Activated CD4-positive, alpha-beta T cell treated with anti-CD3 and anti-CD28 coated beads, Interleukin-2, amount 10 ng/mL, durations not matched to agents 7 days and 5 days (primary cell): ENCODE measurements around the gene CHKA. TPM values are rescaled to one million over a fixed set of nuclear protein-coding genes. Genes with fewer than 3 reads are reported as not detected.

ENCODE experiments used
- CTCF ChIA-PET: fragments of 350-600 bp; sonication (Branson Sonifier 250); formaldehyde crosslinking; loops from one replicate; lab custom pipeline; 2021; ENCODE audit warnings: antibody characterized with exemption; lab: Charles Lee
- POLR2A ChIA-PET: fragments of 350-600 bp; sonication (Branson Sonifier 250); formaldehyde crosslinking; loops from one replicate; lab custom pipeline; 2021; ENCODE audit warnings: antibody characterized with exemption; lab: Charles Lee
- DNase-seq: peaks from one replicate; pipeline ENCODE4 v3.0.0-alpha.2; 2020
- H3K27ac Mint-ChIP-seq: one replicate; pipeline ENCODE4 v1.8.0; 2021; ENCODE audit warnings: mild to moderate bottlenecking, moderate library complexity, mixed read lengths
- H3K27me3 Mint-ChIP-seq: one replicate; pipeline ENCODE4 v1.8.0; 2021; ENCODE audit warnings: mixed read lengths
- H3K36me3 Mint-ChIP-seq: one replicate; pipeline ENCODE4 v1.8.0; 2021; ENCODE audit warnings: low read depth, mixed read lengths
- H3K4me1 Mint-ChIP-seq: one replicate; pipeline ENCODE4 v1.8.0; 2021; ENCODE audit warnings: mixed read lengths
- H3K4me3 Mint-ChIP-seq: one replicate; pipeline ENCODE4 v1.8.0; 2021; ENCODE audit warnings: mild to moderate bottlenecking, moderate library complexity, mixed read lengths
- H3K9me3 Mint-ChIP-seq: one replicate; pipeline ENCODE4 v1.8.0; 2021; ENCODE audit warnings: mixed read lengths
- total RNA-seq, 2 experiments: library from RNA; stranded (reverse); gene quantifications; one replicate each; pipeline ENCODE4 v1.2.3, GENCODE V29; 2021

Gene CHKA
- total RNA-seq, 2 experiments from 2014 or later = 4.5 to 6.3 TPM

DNA sequence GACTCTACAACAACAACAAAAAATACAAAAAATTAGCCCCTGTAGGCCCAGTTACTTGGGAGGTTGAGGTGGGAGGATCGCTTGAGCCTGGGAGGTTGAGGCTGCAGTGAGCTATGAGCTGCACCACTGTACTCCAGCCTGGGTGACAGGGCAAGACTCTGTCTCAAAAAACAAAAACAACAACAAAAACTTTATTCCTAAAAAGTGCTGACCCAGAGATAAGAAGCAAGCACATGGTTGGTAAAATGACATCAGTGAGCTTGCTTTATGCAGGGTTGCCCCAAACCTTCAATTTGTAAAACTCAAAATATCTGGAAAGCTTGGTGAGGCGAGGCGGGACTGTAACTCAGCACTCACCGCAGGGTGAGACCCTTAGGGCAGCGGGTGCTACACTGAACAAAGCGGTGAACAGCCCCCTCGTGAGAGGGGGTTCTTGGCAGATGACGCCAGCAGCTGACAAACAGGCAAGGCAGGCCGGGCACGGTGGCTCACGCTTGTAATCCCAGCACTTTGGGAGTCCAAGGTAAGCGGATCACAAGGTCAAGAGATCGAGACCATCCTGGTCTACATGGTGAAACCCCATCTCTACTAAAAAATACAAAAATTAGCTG is 85.8 kb downstream of the CHKA start:
- peaks cover 10% of the 10 kb centered on the region for H3K36me3 Mint-ChIP-seq

GRCh38 chr11:68033708-68034045 is 87.5 kb downstream of the CHKA start:
- Mint-ChIP-seq H3K27me3 (no peaks in the 10 kb centered on the region), H3K4me3 (no peak overlapping the region), H3K9me3 (no peaks in the 10 kb centered on the region), H3K4me1 (peaks cover 47% of the 10 kb centered on the region), H3K27ac (no peak overlapping the region), H3K36me3 (peaks cover 9% of the 10 kb centered on the region)
- ChIA-PET CTCF (no interaction called here), POLR2A (no interaction called here)
- no peak for DNase-seq

More for the DNA sequence above, 85.8 kb downstream of the CHKA start:
- Mint-ChIP-seq H3K4me3 (no peak overlapping the region), H3K27ac (peak overlapping the region; percentile 68), H3K4me1 (peaks cover 34% of the 10 kb centered on the region), H3K9me3 (no peaks in the 10 kb centered on the region), H3K27me3 (no peaks in the 10 kb centered on the region)
- CTCF ChIA-PET = interaction anchor here (0.7 kb wide), 1 partner anchor 175 kb away, joined by 3 read pairs; no protein-coding TSS in a partner anchor
- POLR2A ChIA-PET = no interaction called here
- no peak for DNase-seq

DNA sequence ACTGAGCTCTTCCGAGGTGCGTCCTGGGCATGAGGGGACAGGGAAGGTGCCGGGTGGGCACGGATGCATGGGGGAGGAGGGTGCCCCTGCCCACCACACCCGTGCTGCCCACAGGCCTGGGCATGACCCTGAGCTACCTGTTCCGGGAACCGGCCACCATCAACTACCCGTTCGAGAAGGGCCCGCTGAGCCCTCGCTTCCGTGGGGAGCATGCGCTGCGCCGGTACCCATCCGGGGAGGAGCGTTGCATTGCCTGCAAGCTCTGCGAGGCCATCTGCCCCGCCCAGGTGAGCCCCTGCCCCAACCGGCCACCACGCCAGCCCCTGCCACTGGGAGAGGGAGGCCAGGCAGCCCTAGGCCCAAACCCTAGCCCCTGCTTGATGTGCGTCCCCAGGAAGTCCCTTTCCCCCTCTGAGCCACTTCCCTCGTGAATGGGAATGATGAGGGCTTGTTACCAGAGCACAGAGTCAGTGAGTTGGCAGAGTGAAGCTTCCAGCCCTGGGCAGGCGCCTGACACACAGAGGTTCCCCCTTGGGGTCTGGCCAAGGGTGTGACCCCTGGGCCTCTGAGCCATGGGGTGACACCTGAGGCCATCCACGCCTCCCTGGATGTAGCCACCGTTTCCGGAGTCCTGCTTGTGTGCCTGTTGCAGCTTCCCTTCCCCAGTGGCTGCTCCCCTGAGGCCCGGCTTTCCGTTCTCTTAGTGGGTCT is 88.0 kb downstream of the CHKA start:
- no peak for DNase-seq
- no peaks in the 10 kb centered on the region for H3K27me3 Mint-ChIP-seq
- peaks cover 47% of the 10 kb centered on the region for H3K4me1 Mint-ChIP-seq
- H3K27ac Mint-ChIP-seq = no peak overlapping the region
- ChIA-PET POLR2A (no interaction called here), CTCF (interaction anchor here (1.1 kb wide), 1 partner anchor 12 kb away, joined by 3 read pairs; no protein-coding TSS in a partner anchor)
- peaks cover 9% of the 10 kb centered on the region for H3K36me3 Mint-ChIP-seq
- no peaks in the 10 kb centered on the region for H3K9me3 Mint-ChIP-seq
- H3K4me3 Mint-ChIP-seq = no peak overlapping the region

- POLR2A ChIA-PET = no interaction called here
- peak overlapping the region; percentile 95 for H3K27ac Mint-ChIP-seq
- H3K27me3 Mint-ChIP-seq = no peaks in the 10 kb centered on the region
- no peaks in the 10 kb centered on the region for H3K9me3 Mint-ChIP-seq
- H3K36me3 Mint-ChIP-seq = peaks cover 9% of the 10 kb centered on the region
- peak overlapping the region; percentile 93 for H3K4me3 Mint-ChIP-seq
- H3K4me1 Mint-ChIP-seq = peaks cover 38% of the 10 kb centered on the region
- CTCF ChIA-PET = interaction anchor here (1.0 kb wide), 1 partner anchor 175 kb away, joined by 3 read pairs; no protein-coding TSS in a partner anchor
- no peak for DNase-seq
Measured at GRCh38 chr11:68032003-68032402, 89.2 kb downstream of the CHKA start.

DNA sequence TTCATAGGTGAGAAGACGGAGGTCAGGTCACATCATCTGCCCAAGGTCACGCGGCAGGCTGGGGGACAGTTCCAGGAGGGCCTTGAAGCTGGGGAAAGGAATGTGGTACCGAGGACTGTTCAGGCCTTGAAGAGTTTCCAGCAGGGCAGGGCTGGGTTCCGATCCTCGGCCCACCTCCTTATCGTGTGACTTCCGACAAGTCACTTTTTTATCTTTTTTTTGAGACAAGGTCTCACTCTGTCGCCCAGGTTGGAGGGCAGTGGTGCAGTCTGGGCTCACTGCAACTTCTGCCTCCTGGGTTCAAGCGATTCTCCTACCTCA is 90.1 kb downstream of the CHKA start:
- Mint-ChIP-seq H3K27me3 (no peaks in the 10 kb centered on the region), H3K36me3 (peaks cover 7% of the 10 kb centered on the region), H3K4me3 (peak overlapping the region; percentile 93), H3K9me3 (no peaks in the 10 kb centered on the region), H3K27ac (peak overlapping the region; percentile 95), H3K4me1 (peaks cover 29% of the 10 kb centered on the region)
- ChIA-PET CTCF (interaction anchor here (0.7 to 1.0 kb wide), 2 partner anchors 11 to 176 kb away, joined by 3 read pairs; no protein-coding TSS in a partner anchor), POLR2A (no interaction called here)
- DNase-seq = peak; percentile 32

DNA sequence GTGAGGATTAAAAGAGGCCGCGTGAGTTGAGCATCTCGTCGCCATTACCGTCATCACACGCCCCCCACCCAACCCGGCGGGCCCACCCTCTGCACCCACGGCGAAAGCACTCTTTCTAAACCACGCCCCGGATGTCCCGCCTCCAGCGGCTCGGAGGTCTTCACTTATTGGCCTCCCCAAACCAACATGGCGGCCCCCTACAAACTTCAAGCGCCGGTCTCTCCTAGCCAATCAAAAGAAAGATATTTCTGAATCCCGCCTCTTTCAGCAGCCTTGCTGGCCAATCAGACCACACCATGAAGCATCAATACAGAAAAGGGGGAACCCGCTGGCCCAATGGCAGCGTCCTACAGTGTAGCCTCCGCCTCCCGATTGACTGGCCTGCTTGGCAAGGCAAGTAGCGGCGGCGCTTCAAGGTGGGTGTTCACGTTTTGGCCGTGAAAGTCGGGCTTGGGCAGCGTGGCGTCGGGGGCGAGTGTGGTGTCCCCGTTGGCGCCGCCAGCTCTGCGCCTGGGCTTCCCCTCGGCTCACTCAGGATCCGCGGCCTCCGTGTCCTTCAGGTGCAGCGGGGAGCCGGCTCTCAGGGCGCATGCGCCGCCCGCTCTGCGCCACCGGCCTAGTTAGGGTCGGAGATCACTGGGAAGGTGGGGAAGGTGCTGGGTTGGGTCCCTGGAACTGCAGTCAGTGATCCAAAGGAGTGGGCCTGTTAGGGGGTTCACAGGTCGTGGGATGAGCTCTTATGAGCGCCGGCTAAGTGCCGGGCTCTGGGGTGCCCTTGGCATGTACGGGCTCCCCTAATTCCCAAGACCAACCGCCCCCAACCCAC is 90.7 kb downstream of the CHKA start, which contains the start of gene NDUFS8:
Gene NDUFS8 (plus strand): TSS at position 364 of the 826 bp plus-strand sequence. CDS start 1,471 bp downstream, outside the sequence.
- Mint-ChIP-seq H3K36me3 (peaks cover 7% of the 10 kb centered on the region), H3K27ac (peak within 1 kb of the TSS; percentile 95), H3K4me3 (peak within 1 kb of the TSS; percentile 93), H3K27me3 (no peaks in the 10 kb centered on the region), H3K9me3 (no peaks in the 10 kb centered on the region), H3K4me1 (peaks cover 28% of the 10 kb centered on the region)
- peak; percentile 97 for DNase-seq
- ChIA-PET POLR2A (no interaction called here), CTCF (interaction anchor here (0.6 to 1.0 kb wide), 3 partner anchors 12 to 176 kb away, joined by 3 read pairs; no protein-coding TSS in a partner anchor)

DNA sequence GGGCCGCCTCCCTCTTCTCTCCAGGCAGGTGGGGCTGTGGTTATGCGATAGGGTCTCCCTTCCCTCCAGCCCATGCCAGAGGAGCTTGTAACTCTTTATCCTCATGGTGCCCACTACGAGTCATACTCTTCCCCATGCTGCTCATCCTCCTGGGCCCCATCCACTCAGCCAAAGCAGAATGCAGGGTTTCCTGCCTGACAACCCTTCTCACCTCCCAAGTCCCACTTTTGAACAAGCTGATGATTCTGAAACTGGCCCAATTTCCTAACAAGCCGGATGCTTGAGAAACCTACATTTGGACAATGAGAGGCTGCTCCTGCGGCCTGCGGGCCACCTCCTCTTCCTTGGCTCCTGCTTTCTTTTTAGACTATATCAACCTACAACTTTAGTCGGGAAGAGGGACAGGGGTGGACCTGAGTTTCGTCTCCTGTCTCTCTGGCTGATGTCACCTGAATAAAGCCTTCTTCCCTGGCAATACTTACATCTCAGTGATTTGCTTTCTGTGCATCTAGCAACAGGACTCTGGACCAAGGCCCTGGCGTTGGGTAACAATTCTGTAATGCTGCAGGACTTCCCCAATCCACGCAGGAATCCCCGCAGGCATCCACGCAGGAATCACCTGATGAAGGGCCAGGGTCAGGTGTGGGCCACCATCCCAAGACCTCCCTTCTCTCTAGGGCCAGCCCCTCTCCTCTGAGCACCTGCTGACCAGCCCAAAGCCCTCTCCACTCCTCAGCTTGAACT is 92.2 kb downstream of the CHKA start:
- CTCF ChIA-PET = interaction anchor here (1.4 kb wide), 1 partner anchor 9 kb away, joined by 6 read pairs; the partner anchor contains the start of gene TCIRG1
- peak overlapping the region; percentile 82 for H3K27ac Mint-ChIP-seq
- peaks cover 5% of the 10 kb centered on the region for H3K36me3 Mint-ChIP-seq

GRCh38 chr11:68027667-68028066 is 93.5 kb downstream of the CHKA start:
- Mint-ChIP-seq H3K27me3 (no peaks in the 10 kb centered on the region), H3K4me3 (no peak overlapping the region), H3K4me1 (peaks cover 22% of the 10 kb centered on the region), H3K27ac (no peak overlapping the region), H3K9me3 (no peaks in the 10 kb centered on the region), H3K36me3 (no peaks in the 10 kb centered on the region)
- POLR2A ChIA-PET = no interaction called here
- no peak for DNase-seq
- CTCF ChIA-PET = no interaction called here

More for the DNA sequence above, 92.2 kb downstream of the CHKA start:
- peaks cover 24% of the 10 kb centered on the region for H3K4me1 Mint-ChIP-seq
- H3K4me3 Mint-ChIP-seq = peak overlapping the region; percentile 93
- H3K9me3 Mint-ChIP-seq = no peaks in the 10 kb centered on the region
- POLR2A ChIA-PET = interaction anchor here (0.6 kb wide), 1 partner anchor 458 kb away, joined by 4 read pairs; no protein-coding TSS in a partner anchor
- no peaks in the 10 kb centered on the region for H3K27me3 Mint-ChIP-seq
- DNase-seq = no peak

- Mint-ChIP-seq H3K4me3 (no peak overlapping the region), H3K27ac (no peak overlapping the region), H3K36me3 (no peaks in the 10 kb centered on the region), H3K27me3 (no peaks in the 10 kb centered on the region), H3K4me1 (peaks cover 18% of the 10 kb centered on the region), H3K9me3 (no peaks in the 10 kb centered on the region)
- ChIA-PET POLR2A (no interaction called here), CTCF (interaction anchor here (1.0 kb wide), 1 partner anchor 11 kb away, joined by 4 read pairs; no protein-coding TSS in a partner anchor)
- DNase-seq = no peak
Measured at GRCh38 chr11:68026391-68027105, 94.6 kb downstream of the CHKA start.

DNA sequence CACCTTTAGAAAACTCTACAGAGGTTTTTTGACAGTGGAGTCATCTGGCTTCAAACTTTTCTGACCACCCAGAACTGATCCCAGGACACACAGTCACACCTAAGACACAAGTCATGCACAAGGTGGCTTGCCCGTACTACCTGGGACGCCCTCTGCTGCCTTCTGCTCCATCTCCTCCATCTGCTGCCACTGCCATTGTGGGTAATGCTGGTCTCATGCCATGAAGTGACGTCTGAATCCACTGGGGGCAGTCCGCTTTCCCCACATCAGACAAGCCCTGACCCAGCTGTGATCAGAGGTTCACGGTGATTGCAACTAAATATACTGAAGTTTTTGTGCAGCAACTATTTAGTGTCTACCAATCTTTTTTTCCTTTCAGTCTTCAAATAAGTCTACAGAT is 96.1 kb downstream of the CHKA start:
- ChIA-PET CTCF (no interaction called here), POLR2A (no interaction called here)
- H3K36me3 Mint-ChIP-seq = no peaks in the 10 kb centered on the region
- DNase-seq = no peak
- H3K27ac Mint-ChIP-seq = no peak overlapping the region
- no peaks in the 10 kb centered on the region for H3K9me3 Mint-ChIP-seq
- peaks cover 10% of the 10 kb centered on the region for H3K4me1 Mint-ChIP-seq
- H3K4me3 Mint-ChIP-seq = no peak overlapping the region
- H3K27me3 Mint-ChIP-seq = no peaks in the 10 kb centered on the region

DNA sequence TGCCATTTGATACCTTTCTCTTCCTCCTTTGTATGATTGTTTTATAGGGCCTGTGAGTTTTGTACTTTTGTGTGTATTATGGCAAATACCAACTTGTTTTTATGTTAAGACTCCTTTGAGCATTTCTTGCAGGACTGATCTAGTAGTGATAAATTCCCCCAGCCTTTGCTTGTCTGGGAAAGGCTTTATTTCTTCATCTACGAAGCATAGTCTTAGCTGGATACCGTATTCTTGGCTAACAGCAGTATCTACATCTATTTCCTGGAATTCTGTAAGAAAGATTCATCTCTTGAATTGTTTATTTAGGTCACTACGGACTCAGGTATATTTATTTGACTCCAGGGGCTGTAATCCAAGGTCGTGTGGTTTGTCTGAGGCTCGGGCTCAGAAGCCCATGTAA is 96.7 kb downstream of the CHKA start:
- ChIA-PET POLR2A (no interaction called here), CTCF (interaction anchor here (0.7 kb wide), 1 partner anchor 35 kb away, joined by 3 read pairs; no protein-coding TSS in a partner anchor)
- no peak for DNase-seq
- Mint-ChIP-seq H3K4me3 (no peak overlapping the region), H3K27ac (no peak overlapping the region), H3K36me3 (no peaks in the 10 kb centered on the region), H3K4me1 (peaks cover 8% of the 10 kb centered on the region), H3K9me3 (no peaks in the 10 kb centered on the region), H3K27me3 (no peaks in the 10 kb centered on the region)
